HG03139 (cell line): ENCODE measurements around the gene B3GALNT2.

Experiments used
- ATAC-seq: cut with Tn5 transposase; IDR thresholded peaks from one replicate; pipeline ENCODE4 v1.9.1; 2021; ENCODE audit not compliant: unreplicated experiment

B3GALNT2 gene

DNA sequence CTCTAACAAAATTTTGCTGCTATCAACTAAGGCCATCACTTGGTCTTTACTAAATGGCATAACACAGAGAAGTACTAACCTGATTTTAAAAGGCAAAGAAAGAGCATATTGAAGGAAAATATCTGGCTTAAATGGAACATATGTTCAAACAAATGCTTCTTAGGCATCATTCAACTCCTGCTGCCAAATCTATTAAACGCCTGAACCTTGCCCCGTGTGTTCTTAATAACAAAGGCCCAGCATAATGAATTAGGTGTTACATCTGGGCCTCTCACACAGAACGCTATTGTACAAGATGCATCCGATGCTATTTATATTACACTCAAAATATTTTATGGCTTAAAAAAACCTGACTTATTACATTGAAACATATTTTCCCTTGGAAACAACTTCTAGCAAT is 48.4 kb downstream of the B3GALNT2 start:
- ATAC-seq = no peak

DNA sequence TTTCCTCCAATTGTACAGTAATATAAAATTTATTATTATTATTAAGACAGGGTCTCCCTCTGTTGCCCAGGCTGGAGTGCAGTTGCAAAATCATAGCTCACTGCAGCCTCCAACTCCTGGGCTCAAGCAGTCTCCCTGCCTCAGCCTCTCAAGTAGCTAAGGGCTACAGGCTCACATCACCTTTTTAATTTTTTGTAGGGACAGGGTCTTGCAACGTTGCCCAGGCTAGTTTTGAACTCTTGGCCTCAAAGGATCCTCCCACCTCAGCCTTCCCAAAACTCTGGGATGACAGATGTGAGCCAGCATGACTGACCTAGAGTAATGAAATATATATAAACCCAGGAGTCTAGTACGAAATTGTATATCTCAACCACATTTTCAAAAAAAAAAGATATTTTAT is 49.2 kb downstream of the B3GALNT2 start:
- no peak for ATAC-seq

DNA sequence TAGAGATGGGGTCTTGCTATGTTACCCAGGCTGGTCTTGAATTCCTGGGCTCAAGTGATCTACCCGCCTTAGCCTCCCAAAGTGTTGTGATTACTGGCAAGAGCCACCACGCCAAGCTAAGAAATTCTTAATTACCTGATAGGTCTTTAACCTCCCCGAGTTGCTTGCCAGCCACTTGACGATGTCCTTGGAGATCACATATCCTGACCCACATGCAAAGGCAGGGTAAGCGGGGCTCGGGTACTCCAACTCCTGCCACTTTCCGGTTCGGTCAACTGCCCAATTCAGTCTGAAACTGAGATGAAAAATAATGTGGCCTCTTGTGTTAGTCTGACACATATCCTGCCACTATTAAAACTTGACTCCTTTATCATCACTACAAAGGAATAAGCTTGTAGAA is 50.2 kb downstream of the B3GALNT2 start:
- no peak for ATAC-seq

DNA sequence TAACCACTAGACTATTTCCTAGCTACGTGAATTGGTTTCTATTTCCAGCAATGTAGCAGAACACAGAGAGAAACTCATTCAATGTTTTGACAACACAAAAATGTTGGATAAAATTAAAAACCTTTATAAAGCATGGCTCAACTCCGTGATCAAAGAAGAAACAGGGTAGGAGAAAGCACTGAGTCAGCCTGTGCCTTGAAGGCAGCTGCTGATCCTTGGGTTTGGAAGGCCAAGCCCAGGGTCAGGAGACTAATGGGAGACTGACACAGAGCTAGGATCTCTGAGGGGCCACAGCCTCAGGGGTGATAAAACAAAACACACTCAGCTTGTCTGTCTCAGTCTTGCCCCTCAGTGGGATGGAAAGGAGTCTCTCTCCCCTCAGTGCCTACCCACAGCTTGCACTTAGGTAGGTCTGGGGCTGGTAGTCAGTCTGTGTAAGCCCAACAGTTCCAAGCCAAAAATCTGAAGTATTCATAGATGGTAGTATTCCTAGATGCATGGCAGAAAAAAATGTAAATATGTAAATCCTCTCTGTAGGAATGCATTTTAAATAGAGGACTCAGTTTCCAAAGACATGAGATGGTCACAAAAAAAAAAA is 53.3 kb downstream of the B3GALNT2 start:
- no peak for ATAC-seq

DNA sequence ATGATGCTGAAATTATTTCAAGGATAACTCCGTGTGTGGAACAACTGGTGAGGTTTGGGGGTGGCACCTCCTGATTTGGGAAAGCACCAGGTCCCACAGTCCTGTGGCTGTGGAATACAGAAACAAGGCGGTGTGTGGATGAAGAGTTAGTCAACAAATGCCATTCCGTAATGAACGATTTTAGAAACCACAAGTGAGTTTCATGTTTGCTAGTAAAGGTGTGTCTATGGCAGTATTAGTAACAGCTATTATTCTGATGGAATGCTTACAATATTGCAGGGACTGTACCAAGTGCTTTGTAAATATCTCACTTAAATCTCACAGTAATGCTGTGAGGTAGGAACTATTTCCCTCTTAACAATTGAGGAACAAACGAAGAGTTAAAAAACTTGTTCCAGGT is 53.8 kb downstream of the B3GALNT2 start:
- ATAC-seq = no peak

DNA sequence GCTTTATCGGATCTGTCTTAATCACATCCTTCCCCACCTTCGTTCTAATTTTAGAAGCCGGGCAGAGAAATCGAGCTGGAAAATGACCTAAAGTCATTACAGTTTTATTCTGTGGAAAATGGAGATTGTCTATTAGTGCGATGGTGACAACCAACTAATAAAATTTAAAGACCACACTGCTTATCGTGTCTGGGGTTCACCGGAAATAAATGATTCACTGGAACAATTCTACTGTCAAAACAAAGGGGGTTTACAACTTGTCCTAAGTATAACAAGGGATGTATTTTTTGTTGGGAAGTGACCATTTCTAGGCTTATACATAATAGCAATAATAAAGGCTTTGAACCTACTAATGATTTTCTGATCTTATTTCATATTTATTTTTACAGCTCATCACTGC is 55.6 kb downstream of the B3GALNT2 start:
- ATAC-seq = no peak

DNA sequence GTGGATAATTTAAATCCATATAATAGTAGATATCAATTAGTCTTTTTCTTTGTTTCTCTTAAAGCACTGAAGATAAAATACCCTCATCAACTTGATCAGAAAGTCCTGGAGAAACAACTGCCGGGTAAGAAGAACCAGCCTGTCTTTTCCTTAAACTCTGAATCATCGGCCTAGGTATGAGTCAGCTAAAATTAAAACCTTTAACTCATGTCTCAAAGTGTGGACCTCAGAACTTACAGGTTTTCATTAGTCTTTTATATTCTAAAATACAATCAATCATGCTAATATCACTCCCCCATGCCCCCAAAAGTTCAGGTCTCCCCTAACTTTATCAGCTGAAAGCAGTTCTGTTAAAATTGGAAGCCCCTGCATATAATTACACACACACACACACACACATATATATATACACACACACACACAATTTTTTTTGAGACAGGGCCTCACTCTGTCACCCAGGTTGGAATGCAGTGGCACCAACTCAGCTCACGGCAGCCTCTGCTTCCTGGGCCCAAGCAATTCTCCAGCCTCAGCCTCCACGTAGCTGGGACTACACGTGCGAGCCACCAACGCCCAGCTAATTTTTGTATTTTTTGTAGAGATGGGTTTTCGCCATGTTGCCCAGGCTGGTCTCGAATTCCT is 61.3 kb downstream of the B3GALNT2 start:
- ATAC-seq = no peak

DNA sequence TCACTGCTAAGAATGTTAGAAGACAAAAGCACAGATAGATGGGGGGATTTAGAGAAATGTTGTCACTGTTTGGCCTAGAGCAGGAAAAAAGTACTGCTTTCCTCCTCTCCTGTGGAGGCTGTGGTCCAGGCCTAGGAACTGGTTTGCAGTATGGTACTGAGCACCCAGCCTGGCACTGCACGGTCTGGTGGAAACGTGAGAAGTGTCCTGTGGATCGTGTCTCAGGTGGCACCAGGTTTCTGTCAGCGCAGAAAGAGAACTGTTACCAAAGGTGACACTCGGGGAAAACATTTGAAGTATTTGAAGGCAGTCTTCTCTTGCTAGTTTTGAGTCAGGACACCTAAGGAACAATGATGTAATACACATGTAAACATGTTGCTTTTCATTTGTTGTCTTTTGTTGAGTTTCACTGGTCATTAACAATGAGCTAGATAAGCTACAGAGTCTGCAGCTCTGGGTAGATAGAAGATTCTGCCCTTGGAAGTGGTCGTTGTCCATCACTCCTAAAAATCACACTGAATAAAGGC is 63.0 kb downstream of the B3GALNT2 start:
- ATAC-seq = no peak

DNA sequence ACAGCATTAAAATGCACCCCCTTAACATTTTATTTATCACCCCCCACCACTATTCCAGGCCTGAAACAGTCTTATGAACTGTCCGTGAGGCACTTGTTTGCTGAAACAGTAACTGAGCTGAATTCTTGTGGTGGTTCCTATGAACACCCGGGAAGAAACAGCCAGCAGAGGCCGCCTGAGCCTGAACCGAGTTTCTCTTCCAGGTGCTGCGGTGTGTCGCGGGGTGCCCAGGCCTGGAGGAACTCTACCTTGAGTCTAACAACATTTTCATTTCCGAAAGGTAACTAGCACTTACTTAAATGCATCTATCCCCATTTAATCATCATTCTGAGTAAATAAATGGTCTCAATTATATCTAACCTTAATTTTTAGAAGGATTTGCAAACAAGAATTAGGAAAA is 70.3 kb downstream of the B3GALNT2 start:
- ATAC-seq = no peak

DNA sequence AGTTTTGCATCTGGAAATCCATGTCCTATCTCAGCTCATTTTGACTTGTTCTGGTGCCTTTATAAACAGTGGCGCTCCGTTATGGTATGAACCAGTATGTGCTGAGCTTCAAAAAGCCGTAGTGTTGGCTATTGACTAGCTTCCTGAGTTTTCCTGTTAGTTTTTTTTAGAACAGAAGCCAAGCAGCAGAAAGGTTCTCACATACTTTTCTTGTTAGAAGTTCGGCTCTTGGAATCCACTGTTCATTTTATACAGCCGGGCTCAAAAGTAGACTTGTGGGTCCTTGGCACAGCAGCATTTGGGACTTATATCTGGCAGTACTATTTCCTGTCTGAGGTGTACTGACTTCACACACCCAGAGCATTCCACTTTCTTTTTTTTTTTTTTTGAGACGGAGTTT is 73.3 kb downstream of the B3GALNT2 start:
- no peak for ATAC-seq

DNA sequence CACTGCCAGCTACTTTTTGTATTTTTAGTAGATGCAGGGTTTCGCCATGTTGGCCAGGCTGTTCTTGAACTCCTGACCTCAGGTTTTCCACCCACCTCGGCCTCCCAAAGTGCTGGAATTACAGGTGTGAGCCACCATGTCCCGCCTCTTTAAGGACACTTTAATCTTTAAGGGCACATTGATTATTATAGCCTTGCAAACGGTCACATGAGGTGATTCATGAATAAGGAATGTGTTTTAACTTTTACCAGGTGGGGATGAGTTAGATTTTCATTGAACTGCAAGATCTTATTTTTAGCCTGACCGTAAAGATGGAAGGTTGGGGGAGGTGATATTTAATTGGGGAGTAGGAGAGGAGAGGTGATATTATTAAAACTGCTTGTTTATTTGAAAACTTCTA is 75.1 kb downstream of the B3GALNT2 start:
- no peak for ATAC-seq

DNA sequence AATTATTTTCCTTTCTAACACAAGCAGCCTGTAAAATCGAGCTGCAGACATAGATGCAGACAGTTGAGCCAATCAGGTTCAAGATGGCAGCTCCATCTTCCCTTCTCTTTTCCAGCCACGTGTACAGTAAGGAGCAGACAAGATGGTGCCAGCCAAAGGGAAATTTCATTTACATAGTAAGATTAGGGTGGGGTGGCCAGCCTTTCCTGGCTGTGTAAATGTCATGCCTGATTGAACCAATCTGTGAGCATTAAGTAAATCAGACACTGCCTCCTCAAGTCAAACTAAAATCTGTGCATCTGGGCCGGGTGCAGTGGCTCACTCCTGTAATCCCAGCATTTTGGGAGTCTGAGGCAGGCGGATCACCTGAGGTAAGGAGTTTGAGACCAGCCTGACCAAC is 76.8 kb downstream of the B3GALNT2 start:
- ATAC-seq = no peak

DNA sequence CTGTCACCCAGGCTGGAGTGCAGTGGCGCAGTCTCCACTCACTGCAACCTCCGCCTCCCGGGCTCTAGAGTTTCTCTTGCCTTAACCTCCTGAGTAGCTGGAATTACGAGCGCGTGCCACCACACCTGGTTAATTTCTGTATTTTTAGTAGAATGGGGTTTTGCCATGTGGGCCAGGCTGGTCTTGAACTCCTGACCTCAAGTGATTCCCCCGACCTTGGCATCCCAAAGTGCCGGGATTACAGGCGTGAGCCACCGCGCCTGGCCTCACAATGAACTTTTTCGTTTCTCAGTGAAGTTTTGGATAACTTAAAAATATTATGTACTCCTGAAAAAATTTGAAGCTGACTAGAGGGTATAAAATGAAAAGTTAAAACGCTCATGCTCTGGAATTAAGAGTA is 77.6 kb downstream of the B3GALNT2 start:
- ATAC-seq = no peak

DNA sequence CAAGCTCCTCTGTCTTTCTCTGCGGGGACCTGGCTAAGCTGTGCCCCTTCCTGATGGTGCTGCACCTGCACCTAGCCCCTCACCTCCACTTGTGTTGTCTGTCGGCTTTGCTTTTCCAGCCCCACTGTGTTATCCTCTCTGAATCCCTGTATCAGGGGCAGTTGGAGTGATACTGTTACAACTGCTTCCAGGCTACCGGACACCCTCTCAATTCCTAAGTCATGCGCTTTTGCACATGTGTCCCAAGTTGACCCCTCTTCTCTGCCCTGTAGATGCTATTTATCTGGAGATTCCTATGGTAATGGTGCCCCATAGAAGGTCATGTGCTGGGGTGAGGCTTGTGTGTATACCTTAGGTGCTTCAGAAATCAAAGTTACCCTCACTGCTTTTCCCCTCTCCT is 78.1 kb downstream of the B3GALNT2 start:
- ATAC-seq = no peak

DNA sequence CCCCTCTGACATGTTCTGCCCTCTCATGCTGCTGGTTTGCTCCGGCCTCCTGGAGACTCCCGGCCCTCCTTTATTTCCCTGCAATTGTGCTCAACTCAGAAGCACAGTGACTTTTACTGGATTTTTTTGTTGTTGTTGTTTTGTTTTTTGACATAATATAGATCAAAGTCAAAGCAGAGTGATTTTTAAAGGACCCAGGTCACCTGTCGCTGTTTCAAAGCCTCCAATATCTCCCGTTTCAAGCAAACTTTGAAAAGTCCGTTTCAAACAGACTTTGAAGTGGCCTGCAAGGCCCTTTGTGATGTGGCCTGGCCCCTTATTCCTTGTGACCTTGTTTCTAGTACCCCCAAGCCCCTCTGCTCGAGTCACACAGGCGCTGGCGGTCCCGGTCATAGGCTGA is 78.9 kb downstream of the B3GALNT2 start:
- ATAC-seq = no peak

DNA sequence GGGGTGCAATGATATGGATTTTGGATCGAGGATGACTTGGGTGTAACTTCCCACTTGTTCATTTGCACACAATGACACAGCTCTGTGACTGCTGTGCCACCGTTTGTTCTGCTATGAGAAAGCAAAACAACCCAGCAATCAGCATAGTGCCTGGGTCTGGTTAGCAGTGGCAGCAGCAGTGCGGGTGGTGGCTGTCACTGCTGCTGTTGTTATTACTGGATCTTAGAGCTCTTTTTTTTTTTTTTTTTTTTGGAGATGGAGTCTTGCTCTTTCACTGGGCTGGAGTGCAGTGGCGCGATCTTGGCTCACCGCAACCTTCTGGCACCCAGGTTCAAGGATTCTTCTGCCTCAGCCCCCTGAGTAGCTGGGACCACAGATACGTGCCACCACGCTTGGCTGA is 80.2 kb downstream of the B3GALNT2 start:
- ATAC-seq = no peak

DNA sequence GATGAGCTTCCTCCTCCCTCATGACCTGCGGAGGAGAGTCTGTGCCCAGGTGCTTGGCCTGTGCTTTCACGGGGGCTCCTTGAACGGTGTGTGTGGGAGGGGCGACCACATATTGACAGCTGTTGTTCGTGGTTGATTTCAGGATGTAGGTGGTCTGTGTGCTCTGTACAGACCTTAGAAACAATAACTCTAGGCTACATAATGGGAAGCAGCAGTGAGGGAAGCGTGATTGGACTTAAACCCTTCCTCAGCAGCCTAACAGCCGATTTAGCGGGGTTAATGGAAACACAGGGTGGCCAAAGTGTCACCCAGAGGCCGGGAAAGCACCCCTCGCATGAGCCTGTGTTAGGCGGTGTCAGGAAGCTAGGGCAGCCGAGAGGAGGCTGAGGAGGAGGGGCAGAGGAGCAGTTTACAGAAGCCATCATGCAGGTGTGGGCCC is 81.0 kb downstream of the B3GALNT2 start:
- ATAC-seq = peak; percentile 60

DNA sequence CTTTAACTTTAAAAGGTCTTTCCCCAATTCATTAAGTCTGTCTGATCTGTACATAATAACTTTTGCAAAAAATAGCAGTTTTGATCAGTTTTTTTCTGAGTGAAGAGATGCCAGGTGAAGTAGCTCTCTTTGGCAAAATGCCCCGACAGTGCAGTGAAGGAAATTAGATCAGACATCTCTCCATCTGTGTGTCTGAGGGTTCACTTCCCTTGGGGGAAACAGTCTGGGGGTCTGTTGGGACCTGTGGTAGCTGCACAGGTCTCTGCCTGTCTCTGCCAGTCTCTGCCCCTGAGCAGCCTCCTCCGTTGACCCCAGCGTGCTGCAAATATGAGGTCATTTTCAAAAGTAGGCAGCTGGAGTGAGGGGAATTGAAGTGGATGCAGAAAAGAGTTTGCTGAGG is 82.5 kb downstream of the B3GALNT2 start:
- ATAC-seq = no peak

DNA sequence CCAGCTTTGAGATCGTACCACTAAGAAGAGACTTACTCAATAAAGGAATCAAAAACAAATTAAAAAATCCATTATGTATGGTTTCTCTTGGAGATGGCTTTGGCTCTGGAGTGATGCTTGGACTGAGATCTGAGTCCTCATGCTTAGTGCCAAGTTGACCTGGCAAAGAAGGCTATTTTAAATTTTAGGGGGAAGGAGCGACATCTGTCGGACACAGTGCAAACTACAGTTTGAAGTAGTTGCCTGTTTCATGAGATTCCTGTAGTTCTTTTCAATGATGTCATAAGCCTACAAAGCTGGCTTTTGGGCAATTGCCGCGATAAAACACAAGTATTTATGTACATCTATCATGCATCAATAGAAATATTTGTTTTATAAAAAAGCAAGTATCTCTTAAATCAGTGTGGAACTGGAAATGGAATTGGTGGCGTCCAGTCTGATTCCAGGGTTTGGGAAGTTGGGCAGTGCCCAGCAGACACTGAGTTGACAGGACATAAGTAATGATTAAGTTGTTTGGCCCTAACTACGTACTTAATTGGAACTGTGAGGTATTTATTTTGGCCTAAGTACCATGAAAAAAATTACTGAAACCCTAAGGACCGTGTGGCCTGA is 87.1 kb downstream of the B3GALNT2 start:
- ATAC-seq = no peak

DNA sequence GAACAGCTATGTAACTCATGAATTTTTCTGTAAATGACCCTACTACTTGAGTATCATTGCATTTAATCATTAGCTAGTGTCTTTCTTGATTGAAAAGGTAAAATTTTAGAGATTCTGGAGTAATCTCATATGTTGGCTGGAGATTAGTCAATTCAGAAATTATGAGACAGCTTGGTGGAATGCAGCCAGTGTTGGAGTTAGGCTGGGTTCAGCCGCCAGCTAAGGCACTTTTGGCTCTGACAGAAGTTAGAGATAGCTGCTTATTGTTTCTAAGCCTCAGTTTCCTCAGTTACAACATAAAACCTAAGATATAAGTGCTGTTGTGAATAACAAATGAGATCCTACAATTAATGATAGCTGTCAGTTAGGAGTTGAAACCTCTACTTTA is 87.6 kb downstream of the B3GALNT2 start:
- no peak for ATAC-seq

DNA sequence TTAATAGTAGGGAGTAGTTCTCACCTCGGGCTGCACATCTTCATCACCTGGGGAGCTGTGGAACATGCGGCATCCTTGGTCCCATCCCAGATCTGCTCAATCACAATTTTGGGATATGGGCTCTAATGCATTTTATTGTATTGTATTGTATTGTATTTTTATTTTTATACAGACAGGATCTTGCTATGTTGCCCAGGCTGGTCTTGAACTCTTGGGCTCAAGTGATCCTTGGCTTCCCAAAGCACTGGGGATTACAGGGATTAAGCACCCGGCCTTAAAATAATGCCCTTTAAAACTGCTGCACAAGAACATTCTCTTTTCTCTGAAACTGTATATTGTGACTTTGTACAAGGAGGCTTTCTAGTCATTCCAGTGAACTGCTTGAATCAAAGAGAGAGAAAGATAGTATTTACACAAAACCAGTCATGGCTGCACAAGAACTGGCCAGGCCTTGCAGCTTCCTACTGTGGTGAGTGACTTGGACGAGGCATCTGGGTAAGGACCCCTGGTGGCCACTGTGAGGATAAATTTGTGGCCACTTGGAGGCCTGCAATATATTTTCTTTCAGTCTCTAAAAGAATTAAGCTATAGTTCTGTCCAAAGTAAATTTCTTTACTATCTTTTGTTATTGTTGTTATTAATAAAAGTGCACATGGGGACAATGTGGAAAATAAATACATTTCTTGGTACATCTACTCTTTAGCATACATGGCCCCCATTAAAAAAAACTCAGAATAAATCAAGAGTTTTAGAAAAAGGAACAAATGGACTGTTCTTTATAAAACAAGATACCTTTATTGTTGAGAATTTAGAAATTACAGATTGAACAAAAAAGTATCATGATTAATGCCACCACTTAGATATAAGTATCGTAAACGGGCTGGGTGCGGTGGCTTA is 89.0 kb downstream of the B3GALNT2 start:
- no peak for ATAC-seq
